A549 (cell line): ENCODE measurements around the gene FXYD4.

Experiments
- ATOH8 ChIP-seq: fragments of 250-450 bp; sonication (Bioruptor Pico); IDR thresholded peaks from 2 replicates; pipeline ENCODE4 v1.5.0; 2020; ENCODE audit warnings: low read depth, mild to moderate bottlenecking, moderate library complexity
- CEBPB ChIP-seq, 2 experiments: fragments of >200 bp in 1 of 2; sonication (Bioruptor Twin) in 1 of 2; formaldehyde crosslinking in 1 of 2; IDR thresholded peaks; 2 replicates each; pipeline ENCODE4 v1.6.1; 2012 to 2016
- CHD2 ChIP-seq: fragments of 150-350 bp; IDR thresholded peaks from 2 replicates; pipeline ENCODE4 v1.6.1; 2014; ENCODE audit warnings: low read length; ENCODE audit not compliant: partially characterized antibody
- CTCF ChIP-seq: fragments of >200 bp; sonication (Bioruptor Twin); formaldehyde crosslinking; IDR thresholded peaks from 3 replicates; pipeline ENCODE4 v1.5.1; 2016
- GATA3 ChIP-seq: IDR thresholded peaks from 2 replicates; pipeline ENCODE4 v1.6.1; 2012; ENCODE audit warnings: borderline replicate concordance
- KDM5A ChIP-seq: fragments of 200-600 bp; sonication (generic); IDR thresholded peaks from 2 replicates; pipeline ENCODE4 v1.6.1; 2016; ENCODE audit warnings: antibody characterized with exemption, mild to moderate bottlenecking
- MAX ChIP-seq: IDR thresholded peaks from 2 replicates; pipeline ENCODE4 v1.6.1; 2012
- PBX3 ChIP-seq: IDR thresholded peaks from 2 replicates; pipeline ENCODE4 v1.6.1; 2012
- POLR2A ChIP-seq: IDR thresholded peaks from 2 replicates; pipeline ENCODE4 v1.6.1; 2012; ENCODE audit warnings: mild to moderate bottlenecking, low read length
- RAD21 ChIP-seq, 2 experiments: fragments of >200 bp in 1 of 2; sonication (Bioruptor Twin) in 1 of 2; formaldehyde crosslinking in 1 of 2; IDR thresholded peaks in 1 of 2; conservative IDR thresholded peaks in 1 of 2; 2 replicates in 1 of 2; 3 replicates in 1 of 2; pipeline ENCODE4 v1.6.1; 2012 to 2018; ENCODE audit warnings: inconsistent platforms in 1 of 2
- RCOR1 ChIP-seq: fragments of 150-350 bp; IDR thresholded peaks from 2 replicates; pipeline ENCODE4 v1.6.1; 2014; ENCODE audit warnings: antibody characterized with exemption, low read length, low read depth
- RNF2 ChIP-seq: fragments of 200-600 bp; sonication (generic); IDR thresholded peaks from 2 replicates; pipeline ENCODE4 v1.6.1; 2016; ENCODE audit warnings: low read depth, mild to moderate bottlenecking, antibody characterized with exemption, moderate library complexity, borderline replicate concordance
- TP53 ChIP-seq: fragments of 250-450 bp; sonication (Bioruptor Pico); IDR thresholded peaks from 2 replicates; pipeline ENCODE4 v1.5.0; 2021; ENCODE audit warnings: mild to moderate bottlenecking, moderate library complexity
- ZC3H11A ChIP-seq: fragments of 450-650 bp; IDR thresholded peaks from 2 replicates; pipeline ENCODE4 v1.6.1; 2014; ENCODE audit warnings: antibody characterized with exemption, mild to moderate bottlenecking

GRCh38 chr10:43399320-43400310 lies 28.2 kb downstream of the FXYD4 start:
- no peak for TF ChIP-seq CTCF
- no peak for TF ChIP-seq RCOR1
- peak; percentile 10 to 71; a peak in 2 of 4 replicates for TF ChIP-seq CEBPB (IDR thresholded peaks at IDR 0.05)
- TF ChIP-seq KDM5A = no peak
- TF ChIP-seq RNF2 = no peak
- no peak for TF ChIP-seq RAD21 (conservative IDR thresholded peaks at IDR 0.05 in 1 of 2, IDR thresholded peaks at IDR 0.05 in 1 of 2)
- no peak for TF ChIP-seq PBX3
- TF ChIP-seq POLR2A = no peak
- TF ChIP-seq CHD2 = no peak
- no peak for TF ChIP-seq MAX
- TF ChIP-seq ATOH8 (CRISPR knock-in tag) = no peak
- no peak for TF ChIP-seq TP53 (CRISPR knock-in tag)
- TF ChIP-seq ZC3H11A = no peak
- no peak for TF ChIP-seq GATA3
